H9 (cell line): Measurements from ENCODE around the gene TMA7B. TPM values are rescaled to one million over a fixed set of nuclear protein-coding genes. Genes with fewer than 3 reads are reported as not detected.

ENCODE experiments used
- DNase-seq: peaks from one replicate; pipeline ENCODE4 v3.0.0-alpha.2; 2017
- H2AFZ ChIP-seq: one replicate; pipeline ENCODE4 v1.6.1; 2013; ENCODE audit warnings: mild to moderate bottlenecking, low read length, control low read depth, moderate library complexity
- H2AK5ac ChIP-seq: 2 replicates; pipeline ENCODE4 v1.6.1; 2013; ENCODE audit warnings: low read length, control low read depth, mixed read lengths; ENCODE audit not compliant: insufficient read length
- H2BK120ac ChIP-seq: one replicate; pipeline ENCODE4 v1.6.1; 2013; ENCODE audit warnings: low read depth, mild to moderate bottlenecking, low read length, control low read depth, inconsistent platforms; ENCODE audit not compliant: poor library complexity, severe bottlenecking
- H2BK12ac ChIP-seq: 2 replicates; pipeline ENCODE4 v1.6.1; 2013; ENCODE audit warnings: low read length, control low read depth, mixed read lengths, low read depth; ENCODE audit not compliant: insufficient read length
- H2BK15ac ChIP-seq: 2 replicates; pipeline ENCODE4 v1.6.1; 2013; ENCODE audit warnings: low read depth, low read length, control low read depth
- H2BK20ac ChIP-seq: one replicate; pipeline ENCODE4 v1.6.1; 2013; ENCODE audit warnings: low read depth, mild to moderate bottlenecking, low read length, control low read depth, inconsistent platforms; ENCODE audit not compliant: poor library complexity, severe bottlenecking
- H2BK5ac ChIP-seq: 2 replicates; pipeline ENCODE4 v1.6.1; 2013; ENCODE audit warnings: low read length, control low read depth, mixed read lengths; ENCODE audit not compliant: insufficient read length
- H3K14ac ChIP-seq: 2 replicates; pipeline ENCODE4 v1.6.1; 2013; ENCODE audit warnings: low read length, control low read depth; ENCODE audit not compliant: insufficient read depth
- H3K18ac ChIP-seq: 2 replicates; pipeline ENCODE4 v1.6.1; 2013; ENCODE audit warnings: low read depth, mild to moderate bottlenecking, mixed read lengths, low read length, control low read depth; ENCODE audit not compliant: insufficient read length
- H3K23ac ChIP-seq: 2 replicates; pipeline ENCODE4 v1.6.1; 2013; ENCODE audit warnings: low read length, control low read depth, mixed read lengths, low read depth; ENCODE audit not compliant: insufficient read length
- H3K23me2 ChIP-seq: 2 replicates; pipeline ENCODE4 v1.6.1; 2013; ENCODE audit warnings: low read depth, mild to moderate bottlenecking, mixed read lengths, low read length, control low read depth; ENCODE audit not compliant: insufficient read length, poor library complexity, severe bottlenecking
- H3K27ac ChIP-seq: 2 replicates; pipeline ENCODE4 v1.5.1; 2013; ENCODE audit warnings: low read length, control low read depth, mixed read lengths, low read depth; ENCODE audit not compliant: insufficient read length
- H3K27me3 ChIP-seq: 2 replicates; pipeline ENCODE4 v1.6.1; 2013; ENCODE audit warnings: low read length, control low read depth, inconsistent platforms; ENCODE audit not compliant: insufficient read depth
- H3K4ac ChIP-seq: 2 replicates; pipeline ENCODE4 v1.6.1; 2013; ENCODE audit warnings: low read depth, mild to moderate bottlenecking, control low read depth, inconsistent platforms, low read length, moderate library complexity
- H3K4me1 ChIP-seq: 2 replicates; pipeline ENCODE4 v1.6.1; 2013; ENCODE audit warnings: low read length, control low read depth, inconsistent platforms; ENCODE audit not compliant: insufficient read depth
- H3K4me2 ChIP-seq: 2 replicates; pipeline ENCODE4 v1.6.1; 2013; ENCODE audit warnings: low read length, control low read depth, mixed read lengths; ENCODE audit not compliant: insufficient read length, insufficient read depth
- H3K56ac ChIP-seq: 2 replicates; pipeline ENCODE4 v1.6.1; 2013; ENCODE audit warnings: low read depth, mild to moderate bottlenecking, mixed read lengths, low read length, control low read depth; ENCODE audit not compliant: insufficient read length
- H3K79me1 ChIP-seq: 2 replicates; pipeline ENCODE4 v1.6.1; 2013; ENCODE audit warnings: low read depth, mild to moderate bottlenecking, moderate library complexity, low read length, control low read depth, inconsistent platforms; ENCODE audit not compliant: insufficient read depth, poor library complexity, severe bottlenecking
- H3K79me2 ChIP-seq: 2 replicates; pipeline ENCODE4 v1.6.1; 2013; ENCODE audit warnings: low read length, control low read depth, inconsistent platforms; ENCODE audit not compliant: insufficient read depth
- H3K9ac ChIP-seq: 2 replicates; pipeline ENCODE4 v1.6.1; 2013; ENCODE audit warnings: low read length, control low read depth, mixed read lengths; ENCODE audit not compliant: insufficient read length; ENCODE audit errors: extremely low read depth
- H3K9me3 ChIP-seq: one replicate; pipeline ENCODE4 v1.6.1; 2013; ENCODE audit warnings: low read depth, low read length, inconsistent platforms; ENCODE audit not compliant: control insufficient read depth
- H3T11ph ChIP-seq: one replicate; pipeline ENCODE4 v1.6.1; 2013; ENCODE audit warnings: mild to moderate bottlenecking, low read length, control low read depth, inconsistent platforms
- H4K20me1 ChIP-seq: one replicate; pipeline ENCODE4 v1.6.1; 2013; ENCODE audit not compliant: control insufficient read depth, insufficient read length, insufficient read depth
- H4K5ac ChIP-seq: 2 replicates; pipeline ENCODE4 v1.6.1; 2013; ENCODE audit warnings: low read depth, mild to moderate bottlenecking, mixed read lengths, low read length, control low read depth; ENCODE audit not compliant: insufficient read length
- H4K8ac ChIP-seq: replicated peaks from 2 replicates; pipeline ENCODE4 v1.6.1; 2013; ENCODE audit warnings: low read length, control low read depth, mixed read lengths, low read depth; ENCODE audit not compliant: insufficient read length
- H4K91ac ChIP-seq: 2 replicates; pipeline ENCODE4 v1.6.1; 2013; ENCODE audit warnings: low read depth, mild to moderate bottlenecking, moderate library complexity, mixed read lengths, low read length, control low read depth; ENCODE audit not compliant: insufficient read length
- H3K27ac Mint-ChIP-seq, 3 experiments: 2 replicates in 2 of 3; 3 replicates in 1 of 3; pipeline ENCODE4 v1.8.0; 2020 to 2021; ENCODE audit warnings: mixed read lengths in 3 of 3, mild to moderate bottlenecking in 1 of 3, moderate library complexity in 1 of 3
- H3K27me3 Mint-ChIP-seq: 2 replicates; pipeline ENCODE4 v1.8.0; 2021; ENCODE audit warnings: low read depth, mild to moderate bottlenecking, moderate library complexity, mixed read lengths
- H3K36me3 Mint-ChIP-seq, 3 experiments: 2 replicates in 2 of 3; 3 replicates in 1 of 3; pipeline ENCODE4 v1.8.0; 2020 to 2021; ENCODE audit warnings: low read depth in 3 of 3, mixed read lengths in 3 of 3; ENCODE audit not compliant: insufficient read depth in 1 of 3
- H3K4me1 Mint-ChIP-seq, 2 experiments: 2 replicates each; pipeline ENCODE4 v1.8.0; 2020; ENCODE audit warnings: mixed read lengths in 2 of 2
- H3K4me3 Mint-ChIP-seq, 2 experiments: 2 replicates in 1 of 2; 3 replicates in 1 of 2; pipeline ENCODE4 v1.8.0; 2020 to 2021; ENCODE audit warnings: mild to moderate bottlenecking in 2 of 2, mixed read lengths in 2 of 2, moderate library complexity in 1 of 2
- H3K9me3 Mint-ChIP-seq, 2 experiments: 2 replicates in 1 of 2; 3 replicates in 1 of 2; pipeline ENCODE4 v1.8.0; 2020; ENCODE audit warnings: mild to moderate bottlenecking in 2 of 2, mixed read lengths in 2 of 2, moderate library complexity in 1 of 2
- WGBS: extraction: QIAGEN DNeasy Blood & Tissue Kit; methylation state at CpG from one replicate; pipeline ENCODE4 v1.1.7; 2013; ENCODE audit warnings: missing lambda C conversion rate, low lambda C conversion rate, mixed read lengths; ENCODE audit not compliant: insufficient read length; ENCODE audit errors: extremely low coverage; 5-methylcytosine and 5-hydroxymethylcytosine counted together
- total RNA-seq: library from RNA; stranded (reverse); gene quantifications from 2 replicates; pipeline ENCODE4 v1.2.1, GENCODE V29; 2021
- TF ChIP-seq, protein P1 (sequence below): fragments of 200-600 bp; sonication (generic); conservative IDR thresholded peaks from 3 replicates; pipeline ENCODE4 v1.8.0; 2021; ENCODE audit warnings: antibody characterized with exemption, mild to moderate bottlenecking

The TMA7B gene
- total RNA-seq, 1 experiment from 2014 or later = not detected

DNA sequence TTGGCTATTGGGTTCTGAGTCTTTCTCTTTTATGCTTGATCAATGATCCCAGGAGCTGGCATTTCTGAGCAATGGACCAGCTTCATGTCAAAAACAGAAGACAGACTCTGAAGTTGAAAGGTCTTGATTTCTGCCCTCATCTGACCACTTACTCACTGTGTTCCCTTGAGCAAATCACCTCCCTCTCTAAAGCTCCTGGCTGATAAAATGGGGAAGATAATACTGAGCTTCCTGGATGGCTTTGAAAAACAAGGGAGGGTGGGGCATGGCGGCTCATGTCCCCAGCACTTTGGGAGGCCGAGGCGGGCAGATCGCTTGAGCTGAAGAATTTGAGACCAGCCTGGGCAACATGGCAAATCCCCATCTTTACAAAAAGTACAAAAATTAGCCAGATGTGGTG lies 40.9 kb downstream of the TMA7B start:
- no peaks in the 10 kb centered on the region for H3K9me3 ChIP-seq
- no peak overlapping the region for H2AFZ ChIP-seq
- H3T11ph ChIP-seq = no peak overlapping the region
- H2AK5ac ChIP-seq = no peak overlapping the region
- H3K4me2 ChIP-seq = no peak overlapping the region
- H3K79me1 ChIP-seq = peaks cover 6% of the 10 kb centered on the region
- peaks cover 17% of the 10 kb centered on the region for H3K4me1 ChIP-seq
- H3K36me3 Mint-ChIP-seq = peaks cover 10 to 15% (median 11%) of the 10 kb centered on the region in 3 experiments; a peak in 6 of 7 replicates
- H3K9me3 Mint-ChIP-seq = no peaks in the 10 kb centered on the region
- no peak overlapping the region for H4K5ac ChIP-seq
- no peak overlapping the region for H3K56ac ChIP-seq
- H3K79me2 ChIP-seq = peaks cover 9% of the 10 kb centered on the region; the same call in 1 of the 2 replicates
- H2BK12ac ChIP-seq = no peak overlapping the region
- no peak overlapping the region for H3K23ac ChIP-seq
- H3K14ac ChIP-seq = no peak overlapping the region
- peaks cover 79% of the 10 kb centered on the region in 2 experiments for H3K4me1 Mint-ChIP-seq
- no peak for DNase-seq
- no peak overlapping the region for H3K27ac ChIP-seq
- H2BK15ac ChIP-seq = no peak overlapping the region
- no peaks in the 10 kb centered on the region for H3K27me3 ChIP-seq
- H3K18ac ChIP-seq = no peak overlapping the region
- H3K4ac ChIP-seq = no peak overlapping the region
- no peak overlapping the region for H4K8ac ChIP-seq
- no peak overlapping the region for H2BK20ac ChIP-seq
- H3K4me3 Mint-ChIP-seq = no peak overlapping the region
- no peak overlapping the region for H2BK5ac ChIP-seq
- peak overlapping the region; percentile 49 to 80 (median 69); a peak in 3 of 7 replicates for H3K27ac Mint-ChIP-seq
- H2BK120ac ChIP-seq = no peak overlapping the region
- peaks cover 3% of the 10 kb centered on the region for H3K23me2 ChIP-seq
- TF ChIP-seq, protein P1, sequence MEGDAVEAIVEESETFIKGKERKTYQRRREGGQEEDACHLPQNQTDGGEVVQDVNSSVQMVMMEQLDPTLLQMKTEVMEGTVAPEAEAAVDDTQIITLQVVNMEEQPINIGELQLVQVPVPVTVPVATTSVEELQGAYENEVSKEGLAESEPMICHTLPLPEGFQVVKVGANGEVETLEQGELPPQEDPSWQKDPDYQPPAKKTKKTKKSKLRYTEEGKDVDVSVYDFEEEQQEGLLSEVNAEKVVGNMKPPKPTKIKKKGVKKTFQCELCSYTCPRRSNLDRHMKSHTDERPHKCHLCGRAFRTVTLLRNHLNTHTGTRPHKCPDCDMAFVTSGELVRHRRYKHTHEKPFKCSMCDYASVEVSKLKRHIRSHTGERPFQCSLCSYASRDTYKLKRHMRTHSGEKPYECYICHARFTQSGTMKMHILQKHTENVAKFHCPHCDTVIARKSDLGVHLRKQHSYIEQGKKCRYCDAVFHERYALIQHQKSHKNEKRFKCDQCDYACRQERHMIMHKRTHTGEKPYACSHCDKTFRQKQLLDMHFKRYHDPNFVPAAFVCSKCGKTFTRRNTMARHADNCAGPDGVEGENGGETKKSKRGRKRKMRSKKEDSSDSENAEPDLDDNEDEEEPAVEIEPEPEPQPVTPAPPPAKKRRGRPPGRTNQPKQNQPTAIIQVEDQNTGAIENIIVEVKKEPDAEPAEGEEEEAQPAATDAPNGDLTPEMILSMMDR = no peak
- peaks cover 1% of the 10 kb centered on the region for H3K27me3 Mint-ChIP-seq
- no peak overlapping the region for H4K91ac ChIP-seq
- no peaks in the 10 kb centered on the region for H4K20me1 ChIP-seq
- no CpG with 5 or more reads among the region's 4 CpGs for WGBS
- H3K9ac ChIP-seq = no peak overlapping the region
